Epithelial cell of esophagus (primary cell): ENCODE results near the gene ZFP92.

Experiments used
- DNase-seq: peaks from one replicate; pipeline ENCODE4 v3.0.0; 2010; ENCODE audit warnings: low read depth
- H3K4me3 ChIP-seq: 2 replicates; pipeline ENCODE4 v1.5.1; 2011; ENCODE audit warnings: mild to moderate bottlenecking, low read length, control low read depth
- CTCF ChIP-seq: IDR thresholded peaks from 2 replicates; pipeline ENCODE4 v1.5.1; 2011; ENCODE audit warnings: low read depth, mild to moderate bottlenecking, low read length, control low read depth, inconsistent platforms; ENCODE audit not compliant: insufficient read depth; ENCODE audit errors: missing control alignments

Gene ZFP92

GRCh38 chrX:153371256-153371655, 40.0 kb upstream of the ZFP92 start:
- no peak overlapping the region for H3K4me3 ChIP-seq
- no peak for TF ChIP-seq CTCF
- DNase-seq = no peak

- TF ChIP-seq CTCF = no peak
- no peak for DNase-seq
- no peak overlapping the region for H3K4me3 ChIP-seq
These were observed 38.3 kb upstream of the ZFP92 start for GRCh38 chrX:153372949-153373348.

GRCh38 chrX:153374426-153374825, 36.8 kb upstream of the ZFP92 start:
- no peak for DNase-seq
- no peak for TF ChIP-seq CTCF
- H3K4me3 ChIP-seq = no peak overlapping the region

GRCh38 chrX:153375571-153375970, 35.7 kb upstream of the ZFP92 start:
- no peak for TF ChIP-seq CTCF
- no peak for DNase-seq
- H3K4me3 ChIP-seq = no peak overlapping the region

GRCh38 chrX:153377727-153378126, 33.5 kb upstream of the ZFP92 start:
- H3K4me3 ChIP-seq = no peak overlapping the region
- DNase-seq = no peak
- no peak for TF ChIP-seq CTCF

GRCh38 chrX:153378607-153379006, 32.7 kb upstream of the ZFP92 start:
- TF ChIP-seq CTCF = no peak
- H3K4me3 ChIP-seq = no peak overlapping the region
- no peak for DNase-seq

GRCh38 chrX:153379508-153379907, 31.8 kb upstream of the ZFP92 start:
- no peak for TF ChIP-seq CTCF
- H3K4me3 ChIP-seq = no peak overlapping the region
- no peak for DNase-seq
